SK-N-SH treated with all-trans-retinoic acid at 6 μM for 48 hours (cell line): Measurements from ENCODE around the gene WT1.

Experiments
- CSDC2 ChIP-seq: fragments of 250-450 bp; sonication (Bioruptor Pico); IDR thresholded peaks from 2 replicates; pipeline ENCODE4 v1.5.0; 2020; ENCODE audit warnings: mild to moderate bottlenecking, moderate library complexity
- CSRNP3 ChIP-seq: fragments of 250-450 bp; sonication (Bioruptor Pico); IDR thresholded peaks from 2 replicates; pipeline ENCODE4 v1.5.1; 2021; ENCODE audit warnings: mild to moderate bottlenecking, moderate library complexity
- PPARA ChIP-seq: fragments of 250-450 bp; sonication (Bioruptor Pico); IDR thresholded peaks from 2 replicates; pipeline ENCODE4 v1.5.0; 2020; ENCODE audit warnings: mild to moderate bottlenecking, borderline replicate concordance
- RARB ChIP-seq: fragments of 250-450 bp; sonication (Bioruptor Pico); IDR thresholded peaks from 2 replicates; pipeline ENCODE4 v1.8.0; 2021; ENCODE audit warnings: mild to moderate bottlenecking, moderate library complexity
- TOX ChIP-seq: fragments of 250-450 bp; sonication (Bioruptor Pico); IDR thresholded peaks from 2 replicates; pipeline ENCODE4 v1.8.0; 2021; ENCODE audit warnings: mild to moderate bottlenecking, moderate library complexity, borderline replicate concordance
- ZFP3 ChIP-seq: fragments of 250-450 bp; sonication (Bioruptor Pico); IDR thresholded peaks from 2 replicates; pipeline ENCODE4 v1.5.0; 2020; ENCODE audit warnings: mild to moderate bottlenecking, moderate library complexity
- ZFP30 ChIP-seq: fragments of 450-650 bp; formaldehyde crosslinking; IDR thresholded peaks from 2 replicates; pipeline ENCODE4 v1.5.0; 2022; ENCODE audit warnings: mild to moderate bottlenecking, moderate library complexity
- TF ChIP-seq, protein P1 (sequence below): fragments of 250-450 bp; sonication (Bioruptor Pico); IDR thresholded peaks from 2 replicates; pipeline ENCODE4 v1.8.0; 2020; ENCODE audit warnings: mild to moderate bottlenecking, moderate library complexity, borderline replicate concordance

DNA sequence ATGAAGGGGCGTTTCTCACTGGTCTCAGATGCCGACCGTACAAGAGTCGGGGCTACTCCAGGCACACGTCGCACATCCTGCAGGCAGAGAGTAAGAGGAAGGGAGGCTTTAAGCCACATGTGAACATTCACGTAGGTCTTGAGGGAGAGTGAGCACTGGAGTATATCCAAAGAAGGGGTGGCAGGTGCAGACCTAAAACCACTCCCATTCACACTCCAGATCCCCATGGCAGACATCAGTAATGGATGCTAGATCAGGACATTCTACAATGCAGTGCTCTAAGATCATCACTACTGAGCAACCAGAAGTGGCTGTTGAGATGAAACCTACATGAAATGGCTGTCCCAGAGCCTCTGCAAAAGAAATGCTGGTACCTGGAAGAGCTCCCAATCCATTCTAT is 39.0 kb downstream of the WT1 start:
- TF ChIP-seq, protein P1, sequence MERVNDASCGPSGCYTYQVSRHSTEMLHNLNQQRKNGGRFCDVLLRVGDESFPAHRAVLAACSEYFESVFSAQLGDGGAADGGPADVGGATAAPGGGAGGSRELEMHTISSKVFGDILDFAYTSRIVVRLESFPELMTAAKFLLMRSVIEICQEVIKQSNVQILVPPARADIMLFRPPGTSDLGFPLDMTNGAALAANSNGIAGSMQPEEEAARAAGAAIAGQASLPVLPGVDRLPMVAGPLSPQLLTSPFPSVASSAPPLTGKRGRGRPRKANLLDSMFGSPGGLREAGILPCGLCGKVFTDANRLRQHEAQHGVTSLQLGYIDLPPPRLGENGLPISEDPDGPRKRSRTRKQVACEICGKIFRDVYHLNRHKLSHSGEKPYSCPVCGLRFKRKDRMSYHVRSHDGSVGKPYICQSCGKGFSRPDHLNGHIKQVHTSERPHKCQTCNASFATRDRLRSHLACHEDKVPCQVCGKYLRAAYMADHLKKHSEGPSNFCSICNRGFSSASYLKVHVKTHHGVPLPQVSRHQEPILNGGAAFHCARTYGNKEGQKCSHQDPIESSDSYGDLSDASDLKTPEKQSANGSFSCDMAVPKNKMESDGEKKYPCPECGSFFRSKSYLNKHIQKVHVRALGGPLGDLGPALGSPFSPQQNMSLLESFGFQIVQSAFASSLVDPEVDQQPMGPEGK (CRISPR knock-in tag): no peak
- TF ChIP-seq RARB (CRISPR knock-in tag) (no peak), ZFP3 (no peak), CSRNP3 (CRISPR knock-in tag) (no peak), PPARA (CRISPR knock-in tag) (no peak), CSDC2 (CRISPR knock-in tag) (no peak), TOX (CRISPR knock-in tag) (no peak), ZFP30 (CRISPR knock-in tag) (no peak)
